ENCODE results near the gene TBX10. TPM values are rescaled to one million over a fixed set of nuclear protein-coding genes. Genes with fewer than 3 reads are reported as not detected.
"Not testable (repeated sequence)": the region's sequence is repeated elsewhere in the genome, so short reads cannot be mapped to it uniquely, and the experiment has no call there.

The TBX10 gene
- polyA plus RNA-seq, 4 donors, result not detected

- DNase-seq (ENCODE audit: low read depth in 4 of 4, low spot score in 3 of 4), result no peak
These were observed 34.7 kb downstream of the TBX10 start for GRCh38 chr11:67604815-67605214.

GRCh38 chr11:67604119-67604518, 35.4 kb downstream of the TBX10 start:
- not testable (repeated sequence) for DNase-seq (ENCODE audit: low read depth in 4 of 4, low spot score in 3 of 4)

GRCh38 chr11:67601098-67601497, 38.5 kb downstream of the TBX10 start:
- DNase-seq (ENCODE audit: low read depth in 4 of 4, low spot score in 3 of 4), result no peak

GRCh38 chr11:67600324-67601029, 39.1 kb downstream of the TBX10 start:
- DNase-seq (ENCODE audit: low read depth in 4 of 4, low spot score in 3 of 4), result no peak

GRCh38 chr11:67599149-67599548, 40.4 kb downstream of the TBX10 start:
- DNase-seq (ENCODE audit: low read depth in 4 of 4, low spot score in 3 of 4), result no peak

DNA sequence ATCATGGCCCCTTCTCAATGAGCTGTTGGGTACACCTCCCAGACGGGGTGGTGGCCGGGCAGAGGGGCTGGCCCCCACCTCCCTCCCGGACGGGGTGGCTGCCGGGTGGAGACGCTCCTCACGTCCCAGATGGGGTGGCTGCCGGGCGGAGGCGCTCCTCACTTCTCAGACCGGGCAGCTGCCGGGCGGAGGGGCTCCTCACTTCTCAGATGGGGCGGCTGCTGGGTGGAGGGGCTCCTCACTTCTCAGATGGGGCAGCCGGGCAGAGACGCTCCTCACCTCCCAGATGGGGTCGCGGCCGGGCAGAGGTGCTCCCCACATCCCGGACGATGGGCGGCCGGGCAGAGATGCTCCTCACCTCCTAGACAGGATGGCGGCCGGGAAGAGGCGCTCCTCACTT, 41.6 kb downstream of the TBX10 start:
- not testable (repeated sequence) for DNase-seq (ENCODE audit: low read depth in 4 of 4, low spot score in 3 of 4)

DNA sequence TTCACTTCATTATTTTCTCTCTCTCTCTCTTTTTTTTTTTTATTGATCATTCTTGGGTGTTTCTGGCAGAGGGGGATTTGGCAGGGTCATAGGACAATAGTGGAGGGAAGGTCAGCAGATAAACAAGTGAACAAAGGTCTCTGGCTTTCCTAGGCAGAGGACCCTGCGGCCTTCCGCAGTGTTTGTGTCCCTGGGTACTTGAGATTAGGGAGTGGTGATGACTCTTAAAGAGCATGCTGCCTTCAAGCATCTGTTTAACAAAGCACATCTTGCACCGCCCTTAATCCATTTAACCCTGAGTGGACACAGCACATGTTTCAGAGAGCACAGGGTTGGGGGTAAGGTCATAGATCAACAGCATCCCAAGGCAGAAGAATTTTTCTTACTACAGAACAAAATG, 42.1 kb downstream of the TBX10 start:
- DNase-seq (ENCODE audit: low read depth in 4 of 4, low spot score in 3 of 4), result not testable (repeated sequence)

GRCh38 chr11:67596753-67597300, 42.7 kb downstream of the TBX10 start:
- no peak for DNase-seq (ENCODE audit: low read depth in 4 of 4, low spot score in 3 of 4)

DNA sequence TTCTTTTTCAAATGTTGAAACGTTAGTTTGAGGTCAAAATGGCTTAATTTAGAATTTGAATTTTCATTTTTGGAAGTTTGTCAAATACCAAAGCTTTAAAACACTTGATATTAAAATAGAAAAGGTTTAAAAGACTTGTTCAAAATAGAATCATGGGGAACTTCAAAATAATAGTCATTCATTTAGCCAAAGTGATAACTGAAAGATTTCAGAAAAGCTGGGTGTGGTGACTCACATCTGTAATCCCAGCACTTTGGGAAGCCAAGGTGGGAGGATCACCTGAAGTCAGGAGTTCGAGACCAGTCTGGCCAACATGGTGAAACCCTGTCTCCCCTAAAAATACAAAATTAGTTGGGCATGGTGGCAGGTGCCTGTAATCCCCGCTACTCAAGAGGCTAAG, 45.1 kb downstream of the TBX10 start:
- no peak for DNase-seq (ENCODE audit: low read depth in 4 of 4, low spot score in 3 of 4)

DNA sequence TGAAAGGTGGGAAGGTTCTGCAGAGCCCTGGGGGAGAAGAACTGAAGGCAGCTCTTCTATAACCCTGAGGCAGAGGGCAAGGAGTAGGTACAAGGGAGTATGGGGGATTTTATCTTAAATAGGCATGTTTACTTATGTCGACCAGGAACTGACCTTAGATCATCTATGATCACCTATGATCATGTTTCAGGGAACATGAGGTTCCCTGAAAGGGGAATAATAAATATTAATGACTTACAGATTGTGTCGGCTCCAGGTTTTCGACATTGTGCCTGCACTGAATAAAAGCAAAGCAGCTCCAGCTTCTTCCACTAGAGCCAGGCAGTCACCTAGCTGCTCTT, 46.0 kb downstream of the TBX10 start:
- no peak for DNase-seq (ENCODE audit: low read depth in 4 of 4, low spot score in 3 of 4)

- DNase-seq (ENCODE audit: low read depth in 4 of 4, low spot score in 3 of 4), result no peak
These were observed 46.5 kb downstream of the TBX10 start for GRCh38 chr11:67592880-67593564.

DNA sequence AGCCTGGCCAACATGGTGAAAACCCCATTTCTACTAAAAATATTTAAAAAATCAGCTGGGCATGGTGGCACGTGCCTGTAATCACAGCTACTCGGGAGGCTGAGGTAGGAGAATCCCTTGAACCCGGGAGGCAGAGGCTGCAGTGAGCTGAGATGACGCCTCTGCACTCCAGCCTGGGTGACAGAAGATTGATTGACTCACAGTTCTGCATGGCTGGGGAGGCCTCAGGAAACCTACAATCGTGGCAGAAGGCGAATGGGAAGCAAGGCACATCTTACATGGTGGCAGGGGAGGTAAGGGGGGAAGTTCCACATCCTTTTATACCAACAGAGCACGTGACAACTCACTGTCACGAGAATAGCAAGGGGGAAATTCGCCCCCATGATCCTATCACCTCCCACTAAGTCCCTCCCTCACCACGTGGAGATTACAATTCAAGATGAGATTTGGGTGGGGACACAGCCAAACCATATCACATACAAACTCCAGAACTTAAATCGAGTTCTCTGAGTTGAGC, 50.6 kb downstream of the TBX10 start:
- DNase-seq (ENCODE audit: low read depth in 4 of 4, low spot score in 3 of 4), result not testable (repeated sequence)

DNA sequence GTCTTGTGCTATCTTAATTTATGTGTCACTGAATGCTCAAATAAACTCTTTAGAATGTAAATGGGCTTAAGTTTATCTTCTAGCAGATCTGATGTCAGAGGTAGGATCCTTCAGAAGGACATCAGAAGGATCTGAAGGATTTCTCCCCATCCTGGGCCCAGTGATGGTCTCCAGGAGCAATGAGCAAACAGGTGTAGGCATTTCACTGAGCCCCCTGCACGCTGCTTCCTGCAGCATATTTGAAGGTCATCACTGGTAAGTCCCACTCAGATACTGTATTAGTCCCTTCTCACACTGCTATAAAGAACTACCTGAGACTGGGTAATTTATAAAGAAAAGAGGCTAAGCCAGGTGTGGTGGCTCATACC, 51.4 kb downstream of the TBX10 start:
- DNase-seq (ENCODE audit: low read depth in 4 of 4, low spot score in 3 of 4), result no peak

- DNase-seq (ENCODE audit: low read depth in 4 of 4, low spot score in 3 of 4), result no peak
These were observed 52.9 kb downstream of the TBX10 start for GRCh38 chr11:67586568-67587250.

DNA sequence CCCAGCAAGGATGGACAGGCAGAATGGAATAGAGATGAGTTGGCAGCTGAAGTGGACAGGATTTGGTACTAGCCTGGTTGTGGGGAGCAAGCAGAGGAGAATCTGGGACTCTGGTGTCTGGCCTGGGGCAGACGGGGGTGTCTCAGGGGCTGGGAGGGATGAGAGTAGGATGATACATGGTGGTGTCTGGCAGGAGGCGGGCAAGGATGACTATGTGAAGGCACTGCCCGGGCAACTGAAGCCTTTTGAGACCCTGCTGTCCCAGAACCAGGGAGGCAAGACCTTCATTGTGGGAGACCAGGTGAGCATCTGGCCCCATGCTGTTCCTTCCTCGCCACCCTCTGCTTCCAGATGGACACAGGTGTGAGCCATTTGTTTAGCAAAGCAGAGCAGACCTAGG, 53.7 kb downstream of the TBX10 start:
- DNase-seq (ENCODE audit: low read depth in 4 of 4, low spot score in 3 of 4), result no peak

DNA sequence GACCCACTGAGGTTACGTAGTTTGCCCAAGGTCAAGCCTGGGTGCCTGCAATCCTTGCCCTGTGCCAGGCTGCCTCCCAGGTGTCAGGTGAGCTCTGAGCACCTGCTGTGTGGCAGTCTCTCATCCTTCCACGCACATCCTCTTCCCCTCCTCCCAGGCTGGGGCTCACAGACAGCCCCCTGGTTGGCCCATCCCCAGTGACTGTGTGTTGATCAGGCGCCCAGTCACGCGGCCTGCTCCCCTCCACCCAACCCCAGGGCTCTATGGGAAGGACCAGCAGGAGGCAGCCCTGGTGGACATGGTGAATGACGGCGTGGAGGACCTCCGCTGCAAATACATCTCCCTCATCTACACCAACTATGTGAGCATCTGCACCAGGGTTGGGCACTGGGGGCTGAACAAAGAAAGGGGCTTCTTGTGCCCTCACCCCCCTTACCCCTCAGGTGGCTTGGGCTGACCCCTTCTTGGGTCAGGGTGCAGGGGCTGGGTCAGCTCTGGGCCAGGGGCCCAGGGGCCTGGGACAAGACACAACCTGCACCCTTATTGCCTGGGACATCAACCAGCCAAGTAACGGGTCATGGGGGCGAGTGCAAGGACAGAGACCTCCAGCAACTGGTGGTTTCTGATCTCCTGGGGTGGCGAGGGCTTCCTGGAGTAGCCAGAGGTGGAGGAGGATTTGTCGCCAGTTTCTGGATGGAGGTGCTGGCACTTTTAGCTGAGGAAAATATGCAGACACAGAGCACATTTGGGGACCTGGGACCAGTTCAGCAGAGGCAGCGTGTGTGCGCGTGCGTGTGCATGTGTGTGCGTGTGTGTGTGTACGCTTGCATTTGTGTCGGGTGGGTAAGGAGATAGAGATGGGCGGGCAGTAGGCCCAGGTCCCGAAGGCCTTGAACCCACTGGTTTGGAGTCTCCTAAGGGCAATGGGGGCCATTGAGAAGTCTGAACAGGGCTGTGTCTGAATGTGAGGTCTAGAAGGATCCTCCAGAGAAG, 54.4 kb downstream of the TBX10 start:
- DNase-seq (ENCODE audit: low read depth in 4 of 4, low spot score in 3 of 4), result no peak

GRCh38 chr11:67584205-67584880, 55.2 kb downstream of the TBX10 start:
- DNase-seq (ENCODE audit: low read depth in 4 of 4, low spot score in 3 of 4), result no peak

- DNase-seq (ENCODE audit: low read depth in 4 of 4, low spot score in 3 of 4), result peak in 3 of 4 donors; percentile 85 to 88 (median 86)
These were observed 56.0 kb downstream of the TBX10 start, which contains the start of gene GSTP1 for GRCh38 chr11:67583247-67584204. Gene GSTP1 (plus strand): TSS chr11:67583812. CDS start chr11:67583844, 32 bp downstream.

Data from left renal pelvis (tissue), 4 donors.